Activated CD4-positive, alpha-beta T cell treated with anti-CD3 and anti-CD28 coated beads for 36 hours (primary cell): ENCODE data around the gene EVL. TPM values are rescaled to one million over a fixed set of nuclear protein-coding genes. Genes with fewer than 3 reads are reported as not detected.

Experiments
- ATAC-seq: fragments of 200-7000 bp; cut with Tn5 transposase; one replicate; pipeline ENCODE4 v1.10.0; 2021; ENCODE audit warnings: mild to moderate bottlenecking, moderate library complexity
- CTCF ChIA-PET: fragments of 350-600 bp; sonication (Branson Sonifier 250); formaldehyde crosslinking; loops from one replicate; lab custom pipeline; 2021; ENCODE audit warnings: antibody characterized with exemption; lab: Charles Lee
- POLR2A ChIA-PET: fragments of 350-600 bp; sonication (Branson Sonifier 250); formaldehyde crosslinking; loops from one replicate; lab custom pipeline; 2021; ENCODE audit warnings: antibody characterized with exemption, inconsistent platforms; lab: Charles Lee
- DNase-seq: peaks from one replicate; pipeline ENCODE4 v3.0.0-alpha.2; 2020
- H3K27ac Mint-ChIP-seq: one replicate; pipeline ENCODE4 v1.8.0; 2021; ENCODE audit warnings: mixed read lengths
- H3K27me3 Mint-ChIP-seq: one replicate; pipeline ENCODE4 v1.8.0; 2021; ENCODE audit warnings: mixed read lengths
- H3K36me3 Mint-ChIP-seq: one replicate; pipeline ENCODE4 v1.8.0; 2021; ENCODE audit warnings: low read depth, mixed read lengths
- H3K4me1 Mint-ChIP-seq: one replicate; pipeline ENCODE4 v1.8.0; 2021; ENCODE audit warnings: mixed read lengths
- H3K4me3 Mint-ChIP-seq: one replicate; pipeline ENCODE4 v1.8.0; 2021; ENCODE audit warnings: mild to moderate bottlenecking, moderate library complexity, mixed read lengths
- H3K9me3 Mint-ChIP-seq: one replicate; pipeline ENCODE4 v1.8.0; 2021; ENCODE audit warnings: low read depth, mixed read lengths
- intact Hi-C, 2 experiments: fragments of 100-400 bp; cut with DNase I in 1 of 2; cut with micrococcal nuclease in 1 of 2; formaldehyde crosslinking; loops; one replicate each; pipeline versions ENCODE4 v1.14.2 to v1.15.1; 2022 to 2024; cut with DNase I, micrococcal nuclease
- total RNA-seq, 2 experiments: library from RNA; stranded (reverse); gene quantifications; one replicate each; pipeline ENCODE4 v1.2.3, GENCODE V29; 2021

The EVL gene
- total RNA-seq, 2 experiments from 2014 or later, result 249 to 378 TPM

- DNase-seq (peak; percentile 68), ATAC-seq (peak; percentile 48)
- H3K4me3 Mint-ChIP-seq, result peak overlapping the region; percentile 62
- ChIA-PET CTCF (interaction anchor here (0.6 to 10.6 kb wide), 8 partner anchors 13 to 152 kb away, joined by 3 to 231 read pairs (median 5); partner anchors contain the start of gene EVL), POLR2A (interaction anchor here (0.6 to 6.8 kb wide), 7 partner anchors 8 to 26 kb away, joined by 3 to 74 read pairs (median 5); partner anchors contain the start of gene EVL)
- no peaks in the 10 kb centered on the region for H3K27me3 Mint-ChIP-seq
- intact Hi-C loops, result loop anchor here in 1 of 2 experiments (1.0 kb wide), 1 partner anchor 8 kb away; no protein-coding TSS in a partner anchor
- peaks cover 3% of the 10 kb centered on the region for H3K9me3 Mint-ChIP-seq
- H3K4me1 Mint-ChIP-seq, result peaks cover 96% of the 10 kb centered on the region
- peaks cover 64% of the 10 kb centered on the region for H3K36me3 Mint-ChIP-seq
- H3K27ac Mint-ChIP-seq, result peak overlapping the region; percentile 94
Observed at GRCh38 chr14:100081997-100082625, 16.9 kb downstream of the EVL start.

- Mint-ChIP-seq H3K36me3 (peaks cover 63% of the 10 kb centered on the region), H3K27me3 (no peaks in the 10 kb centered on the region), H3K4me3 (peak overlapping the region; percentile 62), H3K9me3 (peaks cover 3% of the 10 kb centered on the region), H3K4me1 (peaks cover 95% of the 10 kb centered on the region), H3K27ac (peak overlapping the region; percentile 94)
- ATAC-seq (no peak), DNase-seq (peak; percentile 25)
- intact Hi-C loops, result loop anchor here in 1 of 2 experiments (1.0 kb wide), 1 partner anchor 8 kb away; no protein-coding TSS in a partner anchor
- ChIA-PET CTCF (interaction anchor here (1.2 to 10.6 kb wide), 5 partner anchors 12 to 34 kb away, joined by 3 to 231 read pairs (median 133); partner anchors contain the start of gene EVL), POLR2A (interaction anchor here (0.6 to 6.8 kb wide), 5 partner anchors 9 to 26 kb away, joined by 3 to 74 read pairs (median 12); partner anchors contain the start of gene EVL)
Observed at GRCh38 chr14:100082723-100083122, 17.5 kb downstream of the EVL start.

GRCh38 chr14:100083706-100084105, 18.5 kb downstream of the EVL start:
- CTCF ChIA-PET, result interaction anchor here (0.6 to 10.6 kb wide), 6 partner anchors 11 to 812 kb away, joined by 3 to 231 read pairs (median 68); partner anchors contain the start of genes BCL11B and EVL
- intact Hi-C loops, result no loop called here
- no peak for DNase-seq
- POLR2A ChIA-PET, result interaction anchor here (0.7 to 3.8 kb wide), 5 partner anchors 12 to 181 kb away, joined by 3 to 12 read pairs (median 6); no protein-coding TSS in a partner anchor
- peak; percentile 20 for ATAC-seq
- H3K9me3 Mint-ChIP-seq, result peaks cover 3% of the 10 kb centered on the region
- peaks cover 96% of the 10 kb centered on the region for H3K4me1 Mint-ChIP-seq
- H3K27ac Mint-ChIP-seq, result peak overlapping the region; percentile 94
- no peaks in the 10 kb centered on the region for H3K27me3 Mint-ChIP-seq
- peak overlapping the region; percentile 62 for H3K4me3 Mint-ChIP-seq
- H3K36me3 Mint-ChIP-seq, result peaks cover 63% of the 10 kb centered on the region

GRCh38 chr14:100084591-100084990, 19.4 kb downstream of the EVL start:
- Mint-ChIP-seq H3K27me3 (no peaks in the 10 kb centered on the region), H3K9me3 (peaks cover 3% of the 10 kb centered on the region), H3K27ac (peak overlapping the region; percentile 94), H3K36me3 (peaks cover 64% of the 10 kb centered on the region), H3K4me1 (peaks cover 95% of the 10 kb centered on the region), H3K4me3 (peak overlapping the region; percentile 62)
- intact Hi-C loops, result no loop called here
- peak; percentile 23 for DNase-seq
- ATAC-seq, result no peak
- CTCF ChIA-PET, result interaction anchor here (0.7 to 10.6 kb wide), 4 partner anchors 11 to 83 kb away, joined by 4 to 231 read pairs (median 159); partner anchors contain the start of gene EVL
- POLR2A ChIA-PET, result interaction anchor here (0.7 to 2.3 kb wide), 3 partner anchors 16 to 180 kb away, joined by 6 to 9 read pairs (median 6); no protein-coding TSS in a partner anchor

GRCh38 chr14:100085462-100085861, 20.2 kb downstream of the EVL start:
- no peaks in the 10 kb centered on the region for H3K27me3 Mint-ChIP-seq
- peaks cover 94% of the 10 kb centered on the region for H3K4me1 Mint-ChIP-seq
- ChIA-PET CTCF (interaction anchor here (9.2 to 10.6 kb wide), 3 partner anchors 10 to 21 kb away, joined by 133 to 231 read pairs (median 185); partner anchors contain the start of gene EVL), POLR2A (interaction anchor here (2.3 kb wide), 1 partner anchor 19 kb away, joined by 9 read pairs; no protein-coding TSS in a partner anchor)
- peaks cover 66% of the 10 kb centered on the region for H3K36me3 Mint-ChIP-seq
- DNase-seq (peak; percentile 7), ATAC-seq (no peak)
- no peak overlapping the region for H3K4me3 Mint-ChIP-seq
- intact Hi-C loops, result no loop called here
- peak overlapping the region; percentile 94 for H3K27ac Mint-ChIP-seq
- H3K9me3 Mint-ChIP-seq, result peaks cover 3% of the 10 kb centered on the region

GRCh38 chr14:100086361-100086760, 21.1 kb downstream of the EVL start:
- Mint-ChIP-seq H3K36me3 (peaks cover 72% of the 10 kb centered on the region), H3K27ac (peak overlapping the region; percentile 94), H3K9me3 (peaks cover 3% of the 10 kb centered on the region), H3K27me3 (no peaks in the 10 kb centered on the region), H3K4me3 (peak overlapping the region; percentile 34), H3K4me1 (peaks cover 94% of the 10 kb centered on the region)
- intact Hi-C loops, result no loop called here
- CTCF ChIA-PET, result interaction anchor here (0.7 to 10.6 kb wide), 5 partner anchors 9 to 138 kb away, joined by 3 to 231 read pairs (median 133); partner anchors contain the start of gene EVL
- peak; percentile 3 for DNase-seq
- ATAC-seq, result no peak
- POLR2A ChIA-PET, result no interaction called here

- CTCF ChIA-PET, result interaction anchor here (2.1 to 10.6 kb wide), 3 partner anchors 11 to 19 kb away, joined by 7 to 231 read pairs (median 59); partner anchors contain the start of gene EVL
- Mint-ChIP-seq H3K4me3 (no peak overlapping the region), H3K9me3 (peaks cover 3% of the 10 kb centered on the region)
Observed at GRCh38 chr14:100088226-100088625, 23.0 kb downstream of the EVL start.

GRCh38 chr14:100091386-100091785, 26.2 kb downstream of the EVL start:
- Mint-ChIP-seq H3K9me3 (no peaks in the 10 kb centered on the region), H3K27me3 (no peaks in the 10 kb centered on the region), H3K4me1 (peaks cover 90% of the 10 kb centered on the region), H3K36me3 (peaks cover 85% of the 10 kb centered on the region), H3K27ac (peak overlapping the region; percentile 89), H3K4me3 (peak overlapping the region; percentile 60)
- POLR2A ChIA-PET, result interaction anchor here (0.8 to 1.2 kb wide), 3 partner anchors 10 to 26 kb away, joined by 3 to 4 read pairs (median 3); partner anchors contain the start of gene EVL
- intact Hi-C loops, result no loop called here
- DNase-seq (peak; percentile 20), ATAC-seq (peak; percentile 52)
- CTCF ChIA-PET, result interaction anchor here (0.6 to 13.3 kb wide), 10 partner anchors 9 to 106 kb away, joined by 3 to 133 read pairs (median 6); partner anchors contain the start of gene EVL

More at GRCh38 chr14:100088226-100088625, 23.0 kb downstream of the EVL start:
- no peaks in the 10 kb centered on the region for H3K27me3 Mint-ChIP-seq
- H3K27ac Mint-ChIP-seq, result peak overlapping the region; percentile 85
- peak; percentile 16 for ATAC-seq
- H3K36me3 Mint-ChIP-seq, result peaks cover 77% of the 10 kb centered on the region
- POLR2A ChIA-PET, result interaction anchor here (0.5 to 0.9 kb wide), 2 partner anchors 14 to 18 kb away, joined by 4 to 5 read pairs; no protein-coding TSS in a partner anchor
- peaks cover 92% of the 10 kb centered on the region for H3K4me1 Mint-ChIP-seq
- DNase-seq, result peak; percentile 36
- intact Hi-C loops, result no loop called here

GRCh38 chr14:100092832-100093231, 27.6 kb downstream of the EVL start:
- no peak for DNase-seq
- Mint-ChIP-seq H3K27me3 (no peaks in the 10 kb centered on the region), H3K9me3 (no peaks in the 10 kb centered on the region), H3K27ac (peak overlapping the region; percentile 89), H3K4me1 (peaks cover 93% of the 10 kb centered on the region), H3K4me3 (no peak overlapping the region), H3K36me3 (peaks cover 86% of the 10 kb centered on the region)
- intact Hi-C loops, result no loop called here
- peak; percentile 24 for ATAC-seq
- ChIA-PET CTCF (interaction anchor here (1.2 to 13.3 kb wide), 6 partner anchors 10 to 26 kb away, joined by 3 to 133 read pairs (median 20); no protein-coding TSS in a partner anchor), POLR2A (interaction anchor here (1.4 kb wide), 1 partner anchor 28 kb away, joined by 3 read pairs; the partner anchor contains the start of gene EVL)

- Mint-ChIP-seq H3K4me1 (peaks cover 92% of the 10 kb centered on the region), H3K9me3 (no peaks in the 10 kb centered on the region), H3K27me3 (no peaks in the 10 kb centered on the region), H3K4me3 (peak overlapping the region; percentile 11), H3K36me3 (peaks cover 85% of the 10 kb centered on the region), H3K27ac (peak overlapping the region; percentile 79)
- intact Hi-C loops, result no loop called here
- ATAC-seq (peak; percentile 49), DNase-seq (no peak)
- CTCF ChIA-PET, result interaction anchor here (0.6 to 13.3 kb wide), 7 partner anchors 10 to 63 kb away, joined by 3 to 133 read pairs (median 8); no protein-coding TSS in a partner anchor
- POLR2A ChIA-PET, result interaction anchor here (0.6 to 1.4 kb wide), 2 partner anchors 28 to 31 kb away, joined by 3 to 7 read pairs; partner anchors contain the start of gene EVL
Observed at GRCh38 chr14:100093319-100093718, 28.1 kb downstream of the EVL start.
